AG09319 (cell line): ENCODE measurements around the gene MMP21.

Experiments
- DNase-seq: peaks from one replicate; pipeline ENCODE4 v3.0.0-alpha.2; 2010; ENCODE audit warnings: low read depth; ENCODE audit errors: extremely low read depth
- TF ChIP-seq, protein P1 (sequence below): IDR thresholded peaks from 2 replicates; pipeline ENCODE4 v1.5.1; 2011; ENCODE audit warnings: low read depth, mild to moderate bottlenecking, inconsistent platforms, low read length, moderate library complexity

The MMP21 gene

DNA sequence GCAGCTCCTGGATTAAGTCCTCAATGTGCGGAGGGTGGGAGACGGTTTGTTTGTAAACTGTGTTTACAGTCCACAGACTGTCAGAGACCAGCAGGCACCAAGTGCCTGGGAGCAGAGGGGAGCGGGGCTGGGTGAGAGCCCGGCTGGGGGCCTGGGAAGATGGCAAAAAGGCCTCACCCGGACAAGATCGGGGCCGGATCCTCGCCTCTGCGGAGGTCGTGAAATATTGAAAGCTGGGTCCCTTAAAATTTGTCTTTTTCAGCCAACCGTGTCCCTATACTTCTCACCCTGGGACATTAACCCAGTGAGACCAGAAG lies 2.8 kb downstream of the MMP21 start:
- TF ChIP-seq, protein P1, sequence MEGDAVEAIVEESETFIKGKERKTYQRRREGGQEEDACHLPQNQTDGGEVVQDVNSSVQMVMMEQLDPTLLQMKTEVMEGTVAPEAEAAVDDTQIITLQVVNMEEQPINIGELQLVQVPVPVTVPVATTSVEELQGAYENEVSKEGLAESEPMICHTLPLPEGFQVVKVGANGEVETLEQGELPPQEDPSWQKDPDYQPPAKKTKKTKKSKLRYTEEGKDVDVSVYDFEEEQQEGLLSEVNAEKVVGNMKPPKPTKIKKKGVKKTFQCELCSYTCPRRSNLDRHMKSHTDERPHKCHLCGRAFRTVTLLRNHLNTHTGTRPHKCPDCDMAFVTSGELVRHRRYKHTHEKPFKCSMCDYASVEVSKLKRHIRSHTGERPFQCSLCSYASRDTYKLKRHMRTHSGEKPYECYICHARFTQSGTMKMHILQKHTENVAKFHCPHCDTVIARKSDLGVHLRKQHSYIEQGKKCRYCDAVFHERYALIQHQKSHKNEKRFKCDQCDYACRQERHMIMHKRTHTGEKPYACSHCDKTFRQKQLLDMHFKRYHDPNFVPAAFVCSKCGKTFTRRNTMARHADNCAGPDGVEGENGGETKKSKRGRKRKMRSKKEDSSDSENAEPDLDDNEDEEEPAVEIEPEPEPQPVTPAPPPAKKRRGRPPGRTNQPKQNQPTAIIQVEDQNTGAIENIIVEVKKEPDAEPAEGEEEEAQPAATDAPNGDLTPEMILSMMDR = no peak
- DNase-seq = no peak

DNA sequence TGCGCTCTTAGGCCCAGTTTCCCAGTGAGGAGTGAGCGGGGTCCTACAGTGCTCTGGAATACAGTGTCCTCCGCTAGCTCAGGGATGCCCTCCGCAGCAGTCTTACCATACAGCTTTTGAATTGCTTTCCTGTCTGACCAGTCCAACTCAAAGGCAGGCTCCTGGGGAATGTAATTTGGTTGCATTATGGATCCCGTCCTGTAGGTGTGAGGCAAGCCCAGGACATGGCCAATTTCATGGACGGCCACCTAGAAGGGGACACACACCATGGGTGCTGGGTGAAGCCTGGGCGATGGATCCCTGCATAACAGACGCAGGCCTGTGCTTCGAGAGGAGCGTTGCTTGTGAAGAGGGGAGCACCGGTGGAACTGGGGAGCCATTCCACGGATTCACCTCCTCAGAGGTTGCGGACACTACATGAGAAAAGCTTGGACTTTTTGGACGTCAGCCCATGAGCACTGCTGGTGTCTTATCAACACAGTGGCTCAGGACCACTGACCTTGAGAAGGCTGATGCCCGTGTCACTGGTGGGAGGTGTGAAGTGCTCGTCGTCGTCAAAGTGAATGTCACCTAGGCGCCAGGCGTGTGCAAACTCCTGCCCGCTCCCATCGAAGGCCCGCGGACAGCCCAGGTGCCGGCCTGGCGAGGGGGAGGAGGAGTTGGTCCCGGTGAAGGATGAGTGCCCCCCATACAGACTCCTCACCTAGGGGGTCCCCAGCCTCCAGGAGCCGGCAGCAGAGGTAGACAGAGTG lies 3.3 kb downstream of the MMP21 start:
- no peak for DNase-seq
- TF ChIP-seq, protein P1 = no peak

DNA sequence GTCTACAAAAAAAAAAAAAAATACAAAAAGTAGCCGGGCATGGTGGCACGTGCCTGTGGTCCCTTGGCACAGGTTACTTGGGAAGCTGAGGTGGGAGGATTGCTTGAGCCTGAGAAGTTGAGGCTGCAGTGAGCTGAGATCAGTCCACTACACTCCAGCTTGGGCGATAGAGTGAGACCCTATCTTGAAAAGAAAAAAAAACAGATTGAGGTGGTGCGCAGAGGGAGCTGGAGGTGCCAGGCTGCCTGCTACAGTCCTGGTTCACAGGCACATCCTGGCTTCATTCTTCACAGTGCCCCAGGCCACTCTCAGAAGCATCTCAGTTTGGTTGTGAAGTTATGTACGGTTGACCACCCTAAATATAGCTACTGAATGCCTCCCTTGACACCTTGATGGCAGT lies 4.8 kb downstream of the MMP21 start:
- TF ChIP-seq, protein P1 = no peak
- no peak for DNase-seq

DNA sequence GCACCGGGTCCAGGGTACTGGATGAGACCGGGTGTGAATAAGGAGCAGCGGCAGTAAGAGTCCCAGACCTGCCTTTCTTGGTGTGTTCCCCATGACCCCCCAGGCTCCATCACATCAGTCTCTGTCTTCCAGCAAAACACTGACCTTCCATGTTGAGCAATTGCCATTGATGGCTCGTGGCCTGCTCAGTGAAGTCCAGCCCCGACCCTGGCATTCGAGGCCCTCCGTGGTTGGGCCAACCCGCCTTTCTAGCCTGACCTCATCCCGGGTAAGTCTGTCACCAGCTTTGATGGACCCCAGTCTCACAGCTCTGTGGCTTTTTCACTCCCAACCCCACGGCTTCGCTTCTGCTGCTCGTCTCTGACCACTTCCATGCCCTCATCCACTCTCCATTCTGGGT lies 6.4 kb downstream of the MMP21 start:
- DNase-seq = no peak
- TF ChIP-seq, protein P1 = no peak

DNA sequence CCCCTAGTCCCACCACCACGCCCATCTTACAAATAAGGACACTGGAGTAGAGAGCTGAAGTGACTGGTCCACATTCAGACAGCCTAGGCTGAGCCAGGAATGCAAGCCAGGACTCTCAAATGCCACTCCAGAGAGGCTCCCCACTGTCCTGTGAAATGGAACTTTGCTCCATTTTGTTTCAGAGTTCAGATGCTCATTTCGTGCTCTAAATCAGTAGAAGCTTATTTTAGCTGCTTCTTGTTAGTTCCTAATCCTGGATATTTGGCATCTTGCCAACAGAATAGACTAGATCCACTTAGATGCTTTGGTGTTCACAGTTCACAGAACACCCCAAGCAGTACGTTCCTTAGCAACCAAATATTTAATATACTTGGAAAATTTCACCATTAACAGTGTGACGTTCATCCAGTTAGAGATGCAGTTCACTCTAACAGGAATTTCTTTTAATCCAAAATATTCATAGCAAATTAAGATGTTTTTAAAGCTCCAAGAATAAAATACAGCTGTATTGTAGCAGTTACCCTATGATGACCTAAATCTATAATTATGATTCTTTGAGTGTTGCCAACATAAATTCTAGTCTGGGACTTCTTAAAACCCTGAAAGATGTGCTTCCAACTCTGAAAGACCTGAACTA lies 7.3 kb downstream of the MMP21 start:
- TF ChIP-seq, protein P1 = no peak

DNA sequence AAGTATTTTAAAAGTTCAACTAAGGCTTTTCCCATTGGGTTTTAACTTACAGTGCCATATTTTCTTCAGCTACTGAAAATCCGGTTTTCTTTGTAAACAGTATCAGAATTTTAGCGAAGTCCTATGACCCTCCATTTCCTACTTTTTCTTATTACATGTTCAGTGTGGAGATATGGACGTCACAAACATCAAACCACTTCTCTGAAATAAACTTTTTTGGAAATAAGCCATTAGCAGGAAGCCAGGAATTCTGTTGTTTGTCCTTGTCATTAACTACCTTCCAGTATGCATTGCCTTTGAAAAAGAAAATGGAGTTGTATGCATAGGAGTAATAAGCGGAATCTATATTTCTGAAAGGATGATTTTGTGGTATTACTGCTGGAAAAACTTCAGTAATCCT lies 9.1 kb downstream of the MMP21 start:
- no peak for DNase-seq
- TF ChIP-seq, protein P1 = no peak

More for the DNA sequence above, 7.3 kb downstream of the MMP21 start:
- DNase-seq = peak; percentile 8

DNA sequence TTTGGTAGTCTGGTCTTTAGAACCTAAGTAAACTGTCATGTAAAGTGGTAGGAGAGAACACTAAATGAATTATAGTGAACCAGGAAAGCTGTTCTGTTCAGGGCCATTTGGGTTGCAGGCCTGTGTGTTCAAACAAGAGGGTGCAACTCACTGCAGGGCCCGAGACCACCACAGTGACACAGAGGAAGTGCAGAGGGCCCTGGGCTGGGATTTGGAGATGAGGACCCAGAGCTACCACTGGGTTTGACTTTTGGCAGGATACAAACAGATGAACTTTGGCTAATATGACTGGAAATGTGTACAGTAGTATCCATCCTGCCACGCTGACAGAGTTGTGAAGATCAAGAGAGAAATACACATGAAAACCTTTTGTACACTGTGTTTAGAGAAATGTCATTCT lies 9.8 kb downstream of the MMP21 start:
- DNase-seq = no peak
- TF ChIP-seq, protein P1 = no peak
